ENCODE results near the gene DRAXIN.

Gene DRAXIN

DNA sequence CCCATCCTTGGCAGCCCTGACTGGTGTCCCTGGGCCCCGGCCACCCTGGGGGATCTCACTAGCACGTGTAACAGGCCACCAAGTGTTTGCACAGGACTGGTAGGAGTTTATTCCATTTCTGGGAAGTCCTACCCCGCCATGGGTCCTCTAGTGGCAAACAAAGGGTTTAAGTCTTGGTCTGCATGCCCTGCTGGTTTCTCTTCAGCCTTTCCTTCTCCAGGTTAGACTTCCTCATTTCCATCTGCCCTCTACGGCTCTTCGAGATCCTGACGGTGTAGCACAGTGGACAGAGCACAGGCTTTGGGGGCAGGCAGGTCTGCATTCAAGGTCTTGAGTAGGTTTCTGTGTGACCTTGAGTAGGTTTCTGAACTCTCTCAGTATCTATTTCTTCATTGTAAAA is 47.3 kb downstream of the DRAXIN start:
- ATAC-seq: no peak

DNA sequence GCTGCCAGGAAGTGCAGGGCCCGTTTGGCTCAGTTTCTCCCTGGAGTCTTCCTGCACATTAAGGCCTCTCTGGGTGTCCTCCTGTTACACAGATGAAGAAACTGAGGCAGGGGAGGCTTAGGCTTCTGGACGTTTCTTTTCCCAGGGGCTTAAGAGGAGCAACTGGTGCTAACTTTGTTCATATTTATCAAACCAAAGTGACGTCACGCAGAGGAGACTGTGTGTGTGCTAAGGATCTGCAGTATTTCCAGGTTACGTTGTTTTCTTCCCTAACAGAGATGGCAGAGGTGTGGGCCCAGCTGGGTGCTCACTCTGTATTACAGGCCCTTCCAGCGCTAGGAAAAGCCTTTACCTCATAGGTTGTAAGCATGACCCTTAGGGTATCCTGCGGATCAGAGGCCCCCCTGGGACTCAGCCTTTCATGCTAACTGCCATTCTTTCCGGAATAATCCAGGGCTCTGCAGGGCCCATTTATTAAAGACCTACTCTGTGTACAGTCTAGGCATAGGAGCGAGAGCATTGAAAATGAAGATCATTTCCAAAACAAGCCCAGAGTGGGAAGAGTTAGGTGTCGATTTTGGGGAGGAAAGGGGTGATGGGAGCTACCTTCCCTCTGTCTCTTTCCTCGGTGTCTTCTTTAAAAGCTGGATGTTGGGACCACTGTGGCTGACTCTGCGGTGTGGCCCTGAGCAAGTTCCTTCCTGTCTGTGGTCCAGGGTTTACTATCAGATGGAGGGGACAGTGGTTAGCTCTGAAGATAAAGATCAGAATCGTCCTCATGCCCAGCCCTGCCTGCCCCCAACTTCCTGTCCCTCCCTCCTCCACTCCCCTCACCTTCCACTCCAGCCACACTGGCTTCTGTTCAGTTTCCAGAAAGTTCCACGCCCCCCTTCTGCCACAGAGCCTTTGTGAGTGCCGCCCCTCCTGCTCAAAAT is 49.0 kb downstream of the DRAXIN start:
- peak in 1 of 2 donors; percentile 27 for ATAC-seq

DNA sequence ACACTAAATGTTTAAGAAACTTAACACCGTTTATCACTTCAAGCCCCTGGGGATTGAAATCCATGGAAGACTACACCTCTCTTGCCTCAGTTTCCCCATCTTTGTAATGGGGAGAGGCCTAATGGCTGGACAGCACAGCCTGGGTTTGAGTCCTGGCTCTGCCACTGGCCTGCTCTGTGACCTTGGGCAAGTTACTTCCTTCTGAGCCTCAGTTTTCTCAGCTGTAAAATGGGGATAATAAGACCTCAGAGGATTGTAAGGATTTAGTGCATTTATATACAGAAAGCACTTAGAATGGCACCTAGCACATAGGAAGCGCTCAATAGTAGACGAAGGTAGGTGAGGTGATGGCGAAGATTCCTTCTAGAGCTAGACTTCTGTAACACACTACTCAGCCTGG is 50.0 kb downstream of the DRAXIN start:
- no peak for ATAC-seq

DNA sequence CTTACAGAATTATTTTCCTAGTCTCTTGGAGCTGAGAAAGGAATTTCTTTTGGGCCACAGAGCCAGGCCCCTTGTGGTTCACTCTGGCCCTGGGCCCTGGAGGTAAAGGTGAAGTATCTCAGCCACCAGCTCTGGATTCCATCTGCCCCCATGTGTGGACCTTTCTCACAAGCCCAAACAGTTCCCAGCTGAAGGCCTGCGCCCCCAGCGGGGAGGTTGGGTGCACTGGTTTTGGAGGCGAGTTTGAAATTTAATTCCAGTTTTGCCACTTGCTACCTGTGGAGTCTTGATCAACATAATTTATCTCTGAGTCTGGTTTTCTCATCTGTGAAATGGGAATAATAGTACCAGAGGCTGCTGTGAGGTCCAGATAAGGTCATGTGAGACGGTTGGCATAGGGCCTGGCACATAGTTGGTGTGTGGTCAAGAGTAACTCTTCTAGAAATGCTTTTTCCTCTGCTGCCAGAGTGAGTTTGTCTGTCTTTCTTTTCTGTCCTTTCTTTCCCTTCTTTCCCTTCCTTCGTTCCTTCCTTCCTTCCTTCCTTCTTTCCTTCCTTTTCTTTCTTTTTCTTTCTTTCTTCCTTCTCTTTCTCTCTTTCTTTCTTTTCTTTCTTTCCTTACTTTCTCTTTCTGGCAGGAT is 50.5 kb downstream of the DRAXIN start:
- ATAC-seq: no peak

DNA sequence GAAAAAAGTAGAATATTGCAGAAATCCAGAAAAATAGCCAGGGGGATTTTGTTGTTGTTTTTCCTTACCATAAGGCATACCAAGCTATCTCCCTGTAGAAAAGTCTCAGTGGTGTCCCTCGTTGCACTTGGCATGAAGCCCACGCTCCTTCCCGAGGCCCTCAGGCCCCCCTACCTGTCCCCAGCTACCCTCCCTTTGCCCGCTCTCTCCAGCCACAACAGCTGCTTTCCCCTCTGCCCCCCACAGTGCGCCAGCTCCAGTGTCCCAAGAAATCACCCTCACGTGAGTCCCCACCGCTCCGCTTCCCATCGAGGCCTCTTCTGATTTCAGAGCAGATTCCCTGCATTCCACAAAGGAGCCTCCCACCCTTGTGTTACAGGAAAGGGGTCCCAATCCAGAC is 52.8 kb downstream of the DRAXIN start:
- no peak for ATAC-seq

DNA sequence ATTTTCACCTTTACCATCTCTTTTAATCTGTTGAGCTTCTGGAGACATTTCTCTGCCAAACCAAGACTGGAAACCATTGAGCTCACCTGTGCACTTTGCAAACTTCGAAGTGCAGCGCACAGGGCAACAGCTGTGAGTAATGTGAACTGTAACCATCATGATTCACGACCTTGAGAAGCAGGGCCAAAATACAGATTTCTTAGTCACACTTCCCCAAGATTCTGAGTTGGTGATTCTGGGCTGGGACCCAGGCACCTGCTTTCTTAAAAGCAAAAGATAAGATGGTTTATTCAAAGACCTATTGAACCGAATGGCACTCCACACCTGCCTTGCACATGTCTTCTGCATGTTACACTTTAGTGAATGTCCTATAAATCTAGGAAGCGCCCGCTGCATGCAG is 54.6 kb downstream of the DRAXIN start:
- ATAC-seq: no peak

DNA sequence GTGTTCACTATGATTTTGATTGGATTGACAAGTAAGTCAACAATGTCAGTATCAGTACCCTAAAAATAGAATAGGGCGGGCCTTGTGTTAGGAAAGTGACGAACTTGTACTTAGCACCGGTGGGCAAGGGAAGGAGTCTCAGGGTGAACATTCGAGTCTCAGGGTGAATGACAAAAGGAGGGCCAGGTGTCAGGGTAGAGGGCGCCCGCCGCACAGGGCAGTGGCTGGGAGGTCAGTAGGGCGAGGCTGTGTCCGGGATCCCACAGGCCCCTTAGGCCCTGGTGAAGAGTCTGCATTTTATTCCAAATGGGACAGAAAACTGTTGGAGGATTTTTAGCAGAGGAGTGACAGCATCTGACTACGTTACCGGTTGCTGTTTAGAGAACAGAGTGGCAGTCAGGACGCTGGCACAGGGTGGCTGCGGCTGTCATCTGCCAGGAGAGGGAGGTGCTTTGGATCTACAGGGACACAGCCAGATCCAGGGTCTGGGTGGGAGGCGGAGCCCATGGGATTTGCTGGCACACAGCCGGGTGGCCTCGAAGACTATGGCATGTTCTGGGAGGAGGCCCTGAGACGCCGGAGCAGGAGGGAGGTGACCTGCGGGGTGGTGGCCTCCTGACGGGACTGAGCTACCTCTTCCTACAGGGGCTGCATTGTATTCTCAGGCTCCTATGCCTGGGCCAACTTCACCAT is 55.4 kb downstream of the DRAXIN start:
- ATAC-seq: no peak

DNA sequence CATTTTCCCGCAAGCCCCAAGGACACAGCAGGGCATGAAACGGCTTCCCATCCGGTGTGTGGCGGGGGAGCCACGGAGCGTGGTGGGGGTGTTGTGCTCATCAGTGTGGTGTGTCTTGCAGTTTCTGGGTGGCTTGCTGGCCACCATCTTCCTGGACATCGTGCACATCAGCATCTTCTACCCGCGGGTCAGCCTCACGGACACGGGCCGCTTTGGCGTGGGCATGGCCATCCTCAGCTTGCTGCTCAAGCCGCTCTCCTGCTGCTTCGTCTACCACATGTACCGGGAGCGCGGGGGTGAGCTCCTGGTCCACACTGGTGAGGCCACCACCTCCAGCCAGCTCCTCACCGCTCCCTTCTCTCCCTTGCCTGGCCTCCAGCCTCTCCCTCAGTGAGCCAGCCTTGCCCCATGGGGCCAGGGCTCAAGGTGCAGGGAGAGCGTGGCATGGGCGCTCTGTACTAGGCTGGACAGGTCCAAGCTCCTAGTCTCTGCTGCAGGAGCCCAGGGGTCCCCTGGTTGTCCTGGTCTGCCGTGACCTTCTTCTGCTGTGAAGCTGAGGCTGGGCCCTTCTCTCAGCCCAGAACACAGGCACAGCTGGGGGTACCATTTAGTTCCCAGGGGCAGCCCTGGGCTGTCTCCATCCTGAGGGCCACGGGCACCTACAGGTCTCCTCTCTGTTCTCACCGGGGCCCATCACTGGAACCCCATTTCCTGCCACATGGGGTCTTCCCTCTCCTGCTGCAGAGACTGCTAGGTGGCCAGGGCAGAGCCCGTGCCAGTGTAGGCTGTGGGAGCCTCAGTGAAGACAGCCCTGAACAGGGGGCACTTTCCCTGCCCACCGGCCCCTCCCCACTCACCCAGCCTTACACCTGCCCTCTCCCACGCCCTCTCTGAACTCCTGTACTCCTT is 57.0 kb downstream of the DRAXIN start:
- ATAC-seq: no peak

DNA sequence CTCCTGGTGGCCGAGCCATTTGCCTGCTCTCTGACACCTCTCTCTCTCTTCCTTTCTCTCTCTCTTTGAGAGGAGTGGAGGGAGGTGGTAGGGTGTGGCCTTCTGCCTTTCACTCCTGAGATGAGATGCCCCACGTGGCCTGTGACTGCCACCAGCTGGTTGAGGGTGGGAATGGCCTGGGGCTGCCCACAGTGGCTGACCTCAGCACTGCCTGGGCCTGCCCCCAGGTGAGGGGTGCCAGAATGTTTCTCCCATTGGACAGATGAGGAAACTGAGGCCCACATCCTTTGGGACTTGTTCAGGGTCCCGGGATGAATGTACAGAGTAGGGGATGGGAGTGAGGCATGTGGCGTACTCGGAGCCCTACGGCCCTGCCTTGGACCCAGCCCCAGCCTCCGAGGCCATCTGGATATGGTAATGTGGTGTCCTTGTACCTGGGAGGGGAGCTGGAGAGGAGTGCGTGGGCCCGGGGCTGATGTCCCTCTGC is 57.7 kb downstream of the DRAXIN start:
- peak; percentile 72 to 87 for ATAC-seq

DNA sequence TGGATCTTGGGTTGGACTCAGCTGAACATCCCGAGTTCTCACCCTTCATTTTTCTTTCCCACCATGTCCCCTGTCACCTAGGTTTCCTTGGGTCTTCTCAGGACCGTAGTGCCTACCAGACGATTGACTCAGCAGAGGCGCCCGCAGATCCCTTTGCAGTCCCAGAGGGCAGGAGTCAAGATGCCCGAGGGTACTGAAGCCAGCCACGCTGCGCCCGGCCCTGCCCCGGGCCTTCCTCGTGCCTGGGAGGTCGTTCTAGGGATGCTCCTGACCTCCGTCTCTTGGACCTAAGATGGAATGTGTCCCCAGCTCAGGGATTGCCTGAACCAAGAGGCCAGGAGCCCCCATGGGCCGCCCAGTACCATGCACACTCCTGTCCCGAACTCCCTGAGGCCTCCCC is 58.5 kb downstream of the DRAXIN start:
- no peak for ATAC-seq

DNA sequence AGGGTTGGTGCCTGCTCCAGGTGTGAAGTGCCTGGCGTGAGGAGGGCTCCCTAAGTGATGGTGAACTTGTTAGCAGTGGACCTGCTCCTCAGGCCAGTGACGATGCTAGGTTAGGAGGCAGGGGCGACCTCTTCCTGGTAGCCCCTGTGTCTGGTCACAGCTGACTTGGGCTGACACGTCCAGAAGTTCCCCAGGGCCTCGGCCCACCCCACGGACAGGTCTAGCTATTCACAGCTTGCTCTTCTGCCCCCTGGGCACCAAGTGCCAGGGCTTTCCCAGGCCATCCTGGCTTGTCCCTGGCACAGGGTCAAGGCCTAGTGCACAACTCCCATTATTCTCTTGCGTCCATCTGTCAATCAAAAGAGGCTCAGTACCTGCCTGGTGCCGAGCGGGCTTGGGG is 59.6 kb downstream of the DRAXIN start:
- no peak for ATAC-seq

DNA sequence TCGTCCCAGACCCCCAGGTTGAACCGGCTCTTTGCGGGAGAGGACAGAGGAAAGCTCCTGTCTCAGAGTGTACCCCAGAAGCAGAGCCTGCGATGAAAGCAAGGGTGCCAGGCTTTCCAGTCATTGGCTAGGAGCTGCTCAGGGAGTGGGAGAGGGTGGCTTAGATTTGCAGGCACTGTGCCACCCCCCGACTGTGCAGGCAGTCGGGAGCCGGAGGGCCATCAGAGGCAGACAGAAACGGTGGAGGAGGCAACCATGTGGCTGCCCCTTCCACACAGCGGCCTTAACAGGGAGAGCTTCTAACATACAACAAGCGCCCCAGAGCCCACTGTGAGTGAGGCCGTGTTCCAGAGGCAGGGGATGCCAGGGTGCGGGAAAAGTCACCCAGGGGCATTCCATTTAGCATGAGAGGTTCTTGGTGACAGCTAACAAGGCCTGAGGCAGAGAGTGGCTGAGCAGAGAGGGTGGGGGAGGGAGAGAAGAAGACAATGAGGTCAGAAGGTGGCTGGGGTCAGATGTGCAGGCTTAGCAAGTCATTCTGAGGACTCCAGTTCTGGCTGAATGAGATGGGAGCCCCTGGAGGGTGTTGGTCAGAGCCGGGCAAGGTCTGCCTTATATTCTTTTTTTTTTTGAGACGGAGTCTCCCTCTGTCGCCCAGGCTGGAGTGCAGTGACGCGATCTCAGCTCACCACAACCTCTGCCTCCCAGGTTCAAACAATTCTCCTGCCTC is 61.0 kb downstream of the DRAXIN start:
- ATAC-seq: no peak

DNA sequence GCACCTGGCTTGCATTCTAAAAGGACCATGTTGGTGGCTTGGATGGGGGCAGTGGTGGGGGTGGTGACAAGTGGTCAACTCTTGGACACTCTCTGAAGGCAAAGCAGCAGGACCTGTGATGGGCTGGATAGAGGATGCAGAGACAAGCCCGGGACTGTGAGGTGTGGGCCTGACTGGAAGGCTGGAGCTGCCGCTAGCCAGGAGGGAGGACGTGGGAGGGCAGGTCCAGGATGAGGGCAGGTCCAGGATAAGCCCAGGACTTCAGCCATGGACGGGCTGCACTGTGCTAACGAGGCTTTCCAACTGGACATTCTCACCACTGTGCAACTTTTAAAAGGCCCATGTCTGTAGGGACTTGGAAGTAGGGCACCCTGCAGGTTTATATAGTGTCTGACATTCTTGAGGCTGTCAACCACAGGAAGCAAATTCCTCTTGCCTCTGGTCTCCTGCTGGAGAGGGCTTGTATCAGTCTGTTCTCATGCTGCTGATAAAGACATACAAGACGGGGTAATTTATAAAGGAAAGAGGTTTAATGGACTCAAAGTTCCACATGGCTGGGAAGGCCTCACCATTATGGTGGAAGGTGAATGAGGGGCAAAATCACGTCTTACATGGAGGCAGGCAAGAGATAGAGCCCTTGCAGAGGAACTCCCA is 62.2 kb downstream of the DRAXIN start:
- ATAC-seq: no peak

DNA sequence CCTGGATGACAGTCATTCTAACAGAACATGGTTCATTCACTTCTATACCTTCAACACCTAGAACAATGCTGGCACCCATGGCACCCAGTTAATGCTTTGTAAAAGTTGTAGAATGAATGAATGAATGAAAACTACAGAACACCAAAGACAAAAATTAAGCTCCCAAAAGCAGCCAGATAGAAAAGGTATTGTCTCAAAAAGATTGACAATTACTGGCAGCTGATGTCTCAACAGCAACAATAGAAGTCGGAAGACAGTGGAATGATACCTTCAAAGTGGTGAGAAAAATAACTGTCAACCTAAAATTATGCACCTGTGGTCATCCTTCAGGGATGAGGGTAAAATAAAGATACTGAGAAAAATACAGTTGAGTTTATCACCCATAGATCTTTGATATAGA is 65.5 kb downstream of the DRAXIN start:
- no peak for ATAC-seq

DNA sequence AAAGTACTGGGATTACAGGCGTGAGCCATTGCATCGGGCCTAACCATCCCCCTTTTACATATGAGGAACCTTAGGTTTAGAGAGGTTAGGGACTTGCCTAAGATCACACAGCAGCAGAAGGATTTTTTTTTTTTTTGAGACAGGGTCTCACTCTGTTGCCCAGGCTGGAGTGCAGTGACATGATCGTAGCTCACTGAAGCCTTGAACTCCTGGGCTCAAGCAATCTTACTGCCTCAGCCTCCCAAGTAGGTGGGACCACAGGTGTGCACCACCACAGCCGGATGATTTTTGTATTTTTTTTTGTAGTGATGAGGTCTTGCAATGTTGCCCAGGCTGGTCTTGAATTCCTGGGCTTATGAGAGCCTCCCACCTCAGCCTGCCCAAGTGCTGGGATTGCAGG is 68.3 kb downstream of the DRAXIN start:
- ATAC-seq: no peak

DNA sequence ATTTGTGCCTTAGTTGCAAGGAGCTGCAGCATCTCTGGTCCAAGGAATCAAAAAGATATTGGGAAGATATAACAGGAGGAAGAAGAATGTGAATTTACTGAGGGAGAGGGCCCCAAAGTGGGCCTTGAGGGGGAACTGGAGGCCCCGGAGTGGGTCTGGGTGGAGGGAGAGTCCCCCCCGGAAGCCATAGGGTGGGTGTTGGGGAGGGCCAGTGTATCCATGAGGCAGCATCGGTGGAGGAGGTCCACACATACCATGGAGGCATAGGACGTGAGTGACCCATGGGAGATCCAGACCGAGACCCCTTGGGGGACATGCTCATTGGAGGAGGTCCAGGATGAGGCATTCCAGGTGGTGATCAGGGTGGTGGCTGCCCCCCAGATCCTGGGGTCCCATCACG is 69.8 kb downstream of the DRAXIN start:
- no peak for ATAC-seq

DNA sequence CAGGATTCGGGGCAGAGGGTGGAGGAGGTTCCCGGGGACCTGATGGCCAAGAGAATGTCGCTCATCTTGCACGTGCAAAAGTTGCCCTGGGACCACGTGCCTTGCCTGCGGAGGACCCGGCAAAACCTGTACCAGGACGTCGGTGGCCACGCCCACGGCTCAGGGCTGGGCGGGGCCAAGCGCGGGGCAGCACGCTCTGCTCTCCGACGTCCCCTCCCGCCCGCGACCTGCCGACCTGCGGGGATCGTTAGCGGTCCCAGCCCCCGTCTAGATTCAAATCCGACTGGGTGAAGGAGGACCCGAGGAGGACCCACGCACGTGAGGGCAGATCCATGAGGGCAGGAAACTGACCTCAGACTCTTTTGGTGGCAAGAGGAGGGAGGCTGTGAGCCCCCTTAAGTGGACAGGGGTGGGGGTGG is 70.5 kb downstream of the DRAXIN start, which contains the start of gene C1orf167:
C1orf167 (plus strand) TSS at position 206 of the 419 bp plus-strand sequence. CDS start 2,208 bp downstream, outside the sequence.
- peak in 1 of 2 donors; percentile 55 for ATAC-seq

DNA sequence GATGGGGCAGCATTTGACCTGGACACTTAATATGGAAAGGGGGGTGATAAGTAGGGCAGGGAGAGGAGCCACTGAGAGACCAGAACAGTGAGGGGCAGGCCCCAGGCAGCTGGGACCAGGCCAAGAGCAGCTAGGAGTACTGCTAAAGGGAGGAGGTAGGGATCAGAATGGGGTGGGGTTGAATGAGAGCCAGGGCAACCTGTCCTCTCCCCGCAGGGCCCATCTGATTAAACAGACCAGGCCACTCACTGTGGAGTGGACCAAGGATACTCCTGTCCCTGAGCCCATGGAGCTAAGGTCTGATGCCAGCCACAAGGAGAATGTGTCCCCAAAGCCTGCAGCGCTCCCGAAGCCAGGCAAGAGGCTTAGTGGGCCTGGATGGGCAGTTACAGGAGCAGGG is 72.6 kb downstream of the DRAXIN start:
- ATAC-seq: no peak

DNA sequence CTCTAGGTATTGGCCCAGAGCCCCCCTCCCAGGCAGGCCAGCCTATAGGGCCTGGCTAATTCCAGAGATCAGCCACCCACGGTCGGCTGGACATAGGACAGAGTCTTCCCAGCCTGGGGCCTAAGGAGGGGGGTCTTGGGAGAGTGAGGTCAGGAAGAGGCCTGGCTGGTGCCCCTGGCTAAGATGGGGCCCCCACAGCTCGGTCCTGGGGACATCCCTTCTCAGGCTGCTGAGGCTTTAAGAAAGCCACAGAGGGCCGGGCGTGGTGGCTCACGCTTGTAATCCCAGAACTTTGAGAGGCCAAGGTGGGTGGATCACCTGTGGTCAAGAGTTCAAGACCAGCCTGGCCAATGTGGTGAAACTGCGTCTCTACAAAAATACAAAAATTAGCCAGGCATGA is 73.0 kb downstream of the DRAXIN start:
- no peak for ATAC-seq

DNA sequence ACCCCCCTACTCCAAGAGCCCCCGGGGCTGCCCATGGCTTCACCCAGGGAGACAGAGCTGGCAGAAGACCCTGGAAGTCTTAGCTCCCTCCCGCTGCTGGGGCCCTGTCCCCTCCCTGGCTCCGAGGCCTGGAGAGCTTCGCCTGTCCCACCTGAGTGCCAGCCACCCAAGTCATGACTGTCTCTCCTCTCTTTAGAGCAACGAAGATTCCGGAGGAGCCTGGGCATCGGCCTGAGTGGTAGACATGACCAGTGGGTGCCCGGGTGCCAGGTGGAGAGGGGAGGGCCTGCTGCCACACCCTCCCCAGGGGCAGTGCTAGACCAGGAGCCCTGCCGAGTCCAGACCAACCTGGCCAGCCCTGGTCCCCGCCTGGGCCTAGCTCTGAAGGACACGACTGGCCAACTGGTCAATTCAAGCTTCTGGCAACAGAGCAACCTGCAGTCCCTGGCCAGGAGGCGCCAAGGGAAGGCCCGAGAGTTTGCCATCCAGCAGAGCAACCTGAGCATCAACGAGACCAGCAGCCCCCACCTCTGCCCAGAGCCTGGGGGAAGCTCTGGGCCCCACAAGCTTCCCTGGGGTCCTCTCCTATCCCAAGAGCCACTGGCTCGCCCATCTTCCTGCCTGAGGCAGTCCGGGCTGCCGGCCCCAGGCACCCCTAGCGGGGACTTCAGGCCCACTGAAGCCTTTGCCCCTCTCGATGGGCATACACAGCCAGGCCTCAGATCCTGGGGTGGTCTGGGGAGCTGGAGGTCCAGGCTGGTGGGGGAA is 74.3 kb downstream of the DRAXIN start:
- ATAC-seq: no peak

Data from activated CD4-positive, CD25-positive, alpha-beta regulatory T cell treated with anti-CD3 and anti-CD28 coated beads, Interleukin-2, amount 50 U/mL, for 24 hours (primary cell).